Type B pancreatic cell (in vitro differentiated cells): ENCODE results near the gene TIMM22. TPM values are rescaled to one million over a fixed set of nuclear protein-coding genes. Genes with fewer than 3 reads are reported as not detected.

ENCODE experiments used
- DNase-seq: peaks from one replicate; pipeline ENCODE4 v3.0.0; 2021; ENCODE audit warnings: mixed read lengths; ENCODE audit not compliant: unreplicated experiment; ENCODE audit errors: extremely low spot score
- H3K27ac Mint-ChIP-seq: 2 replicates; pipeline ENCODE4 v1.8.0; 2021; ENCODE audit warnings: mild to moderate bottlenecking, mixed read lengths
- H3K27me3 Mint-ChIP-seq: 2 replicates; pipeline ENCODE4 v1.8.0; 2021; ENCODE audit warnings: mixed read lengths
- H3K36me3 Mint-ChIP-seq: 2 replicates; pipeline ENCODE4 v1.8.0; 2021; ENCODE audit warnings: mixed read lengths
- H3K4me1 Mint-ChIP-seq: one replicate; pipeline ENCODE4 v1.8.0; 2021; ENCODE audit warnings: mixed read lengths; ENCODE audit not compliant: unreplicated experiment
- H3K4me3 Mint-ChIP-seq: 2 replicates; pipeline ENCODE4 v1.8.0; 2021; ENCODE audit warnings: mild to moderate bottlenecking, mixed read lengths
- H3K9me3 Mint-ChIP-seq: 2 replicates; pipeline ENCODE4 v1.8.0; 2021; ENCODE audit warnings: mixed read lengths
- CTCF ChIP-seq: fragments of 200-600 bp; sonication (generic); conservative IDR thresholded peaks from 2 replicates; pipeline ENCODE4 v1.5.0; 2021; ENCODE audit warnings: antibody characterized with exemption, mild to moderate bottlenecking
- total RNA-seq: library from RNA; stranded (reverse); gene quantifications from 2 replicates; pipeline ENCODE4 v1.2.1, GENCODE V29; 2021; ENCODE audit warnings: low replicate concordance

TIMM22 gene
- total RNA-seq, 1 donor from 2014 or later: 20.1 TPM

- DNase-seq: no peak
- Mint-ChIP-seq H3K27me3 (no peaks in the 10 kb centered on the region), H3K4me1 (peaks cover 15% of the 10 kb centered on the region), H3K9me3 (no peaks in the 10 kb centered on the region), H3K4me3 (no peak overlapping the region), H3K36me3 (peaks cover 2% of the 10 kb centered on the region), H3K27ac (no peak overlapping the region)
- TF ChIP-seq CTCF: no peak
Observed at GRCh38 chr17:1036845-1037237, 39.9 kb downstream of the TIMM22 start.

GRCh38 chr17:1037238-1037879 is 40.4 kb downstream of the TIMM22 start:
- Mint-ChIP-seq H3K4me3 (no peak overlapping the region), H3K9me3 (no peaks in the 10 kb centered on the region), H3K27ac (no peak overlapping the region), H3K4me1 (peaks cover 17% of the 10 kb centered on the region), H3K27me3 (no peaks in the 10 kb centered on the region), H3K36me3 (peaks cover 6% of the 10 kb centered on the region)
- TF ChIP-seq CTCF: no peak
- no peak for DNase-seq

GRCh38 chr17:1038459-1039122 is 41.7 kb downstream of the TIMM22 start:
- H3K4me1 Mint-ChIP-seq: peaks cover 18% of the 10 kb centered on the region
- H3K4me3 Mint-ChIP-seq: no peak overlapping the region
- no peaks in the 10 kb centered on the region for H3K9me3 Mint-ChIP-seq
- TF ChIP-seq CTCF: no peak
- no peak overlapping the region for H3K27ac Mint-ChIP-seq
- peaks cover 11% of the 10 kb centered on the region for H3K36me3 Mint-ChIP-seq
- DNase-seq: no peak
- no peaks in the 10 kb centered on the region for H3K27me3 Mint-ChIP-seq

GRCh38 chr17:1039123-1039507 is 42.2 kb downstream of the TIMM22 start:
- DNase-seq: no peak
- H3K36me3 Mint-ChIP-seq: peaks cover 11% of the 10 kb centered on the region
- no peaks in the 10 kb centered on the region for H3K9me3 Mint-ChIP-seq
- no peak overlapping the region for H3K4me3 Mint-ChIP-seq
- H3K27me3 Mint-ChIP-seq: no peaks in the 10 kb centered on the region
- no peak for TF ChIP-seq CTCF
- H3K4me1 Mint-ChIP-seq: peaks cover 18% of the 10 kb centered on the region
- H3K27ac Mint-ChIP-seq: no peak overlapping the region

GRCh38 chr17:1039511-1040215 is 42.7 kb downstream of the TIMM22 start:
- H3K4me1 Mint-ChIP-seq: peaks cover 20% of the 10 kb centered on the region
- peaks cover 11% of the 10 kb centered on the region for H3K36me3 Mint-ChIP-seq
- H3K9me3 Mint-ChIP-seq: no peaks in the 10 kb centered on the region
- no peaks in the 10 kb centered on the region for H3K27me3 Mint-ChIP-seq
- no peak overlapping the region for H3K4me3 Mint-ChIP-seq
- TF ChIP-seq CTCF: no peak
- H3K27ac Mint-ChIP-seq: peak overlapping the region; percentile 41
- no peak for DNase-seq
